ENCODE results near the gene CEP44. TPM values are rescaled to one million over a fixed set of nuclear protein-coding genes. Genes with fewer than 3 reads are reported as not detected.
A peak's percentile ranks its signal among the peaks of the same experiment; 100 is the strongest.

The CEP44 gene
- total and polyA plus RNA-seq, 2 experiments from 2014 or later: 7.1 to 23.6 TPM

DNA sequence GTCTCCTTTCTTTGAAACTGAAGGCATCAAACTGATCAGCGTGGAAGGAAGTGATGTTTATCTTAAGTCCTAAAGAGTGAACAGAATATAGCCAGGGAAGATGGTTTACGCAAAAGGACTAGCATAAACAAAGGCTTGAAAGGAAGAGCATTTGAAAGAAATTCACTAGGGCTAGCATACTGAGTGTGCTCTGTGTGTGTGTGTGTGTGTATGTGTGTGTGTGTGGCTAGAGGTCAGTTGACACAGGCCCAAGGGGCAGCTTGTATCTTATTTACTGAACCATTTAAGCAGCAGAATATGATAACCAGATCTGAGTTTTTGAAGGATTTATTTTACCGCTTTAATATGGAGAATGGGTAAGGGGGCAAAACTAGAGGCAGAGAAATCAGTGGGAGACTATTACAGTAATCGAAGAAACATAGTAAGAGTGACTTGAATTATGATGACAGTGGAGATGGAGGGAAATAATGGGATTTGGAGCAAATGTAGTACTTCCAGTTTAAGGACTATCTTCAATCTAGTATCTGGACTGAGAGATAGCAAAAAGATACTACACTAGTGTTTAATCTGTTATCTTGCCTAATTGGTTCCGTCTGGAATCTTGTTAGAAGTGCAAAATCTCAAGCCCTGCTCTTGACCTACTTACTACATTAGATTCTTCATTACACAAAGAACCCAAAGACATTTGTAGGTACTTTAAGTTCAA is 36.9 kb downstream of the CEP44 start:
- H3K36me3 ChIP-seq: peaks cover 4% of the 10 kb centered on the region
- DNase-seq (ENCODE audit: low read depth in 1 of 2, low spot score in 1 of 2): no peak
- H3K27ac ChIP-seq: no peak overlapping the region
- no peak for TF ChIP-seq CTCF (IDR thresholded peaks at IDR 0.05; ENCODE audit: low read depth, low read length)
- no peaks in the 10 kb centered on the region for H3K4me1 ChIP-seq (ENCODE audit: low read depth)
- H3K9me3 ChIP-seq (ENCODE audit: low read depth): no peaks in the 10 kb centered on the region
- H3K27me3 ChIP-seq: no peaks in the 10 kb centered on the region
- no peak overlapping the region for H3K4me3 ChIP-seq

DNA sequence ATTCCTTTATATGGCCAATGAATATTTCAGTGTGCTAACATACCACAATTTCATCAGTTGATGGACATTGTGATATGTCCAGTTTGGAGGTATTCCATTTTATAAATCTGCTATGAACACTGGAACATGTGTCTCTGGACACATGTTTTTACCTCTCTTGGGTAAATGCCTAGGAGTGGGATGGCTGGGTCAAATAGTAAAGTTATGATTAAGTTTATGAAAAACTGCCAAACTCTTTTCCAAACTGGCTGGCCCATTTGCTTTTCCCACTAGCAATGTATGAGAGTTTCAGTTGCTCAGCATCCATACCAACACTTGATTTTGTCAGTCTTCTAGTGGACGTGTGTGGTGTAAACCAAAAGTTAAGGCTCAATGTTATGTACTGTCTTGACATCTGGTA is 40.5 kb downstream of the CEP44 start:
- Histone ChIP-seq H3K27ac (no peak overlapping the region), H3K4me3 (no peak overlapping the region), H3K4me1 (ENCODE audit: low read depth) (no peaks in the 10 kb centered on the region), H3K9me3 (ENCODE audit: low read depth) (no peaks in the 10 kb centered on the region), H3K27me3 (no peaks in the 10 kb centered on the region), H3K36me3 (peaks cover 4% of the 10 kb centered on the region)
- TF ChIP-seq CTCF (IDR thresholded peaks at IDR 0.05; ENCODE audit: low read depth, low read length): no peak
- peak in 1 of 2 donors; percentile 19 for DNase-seq (ENCODE audit: low read depth in 1 of 2, low spot score in 1 of 2)

DNA sequence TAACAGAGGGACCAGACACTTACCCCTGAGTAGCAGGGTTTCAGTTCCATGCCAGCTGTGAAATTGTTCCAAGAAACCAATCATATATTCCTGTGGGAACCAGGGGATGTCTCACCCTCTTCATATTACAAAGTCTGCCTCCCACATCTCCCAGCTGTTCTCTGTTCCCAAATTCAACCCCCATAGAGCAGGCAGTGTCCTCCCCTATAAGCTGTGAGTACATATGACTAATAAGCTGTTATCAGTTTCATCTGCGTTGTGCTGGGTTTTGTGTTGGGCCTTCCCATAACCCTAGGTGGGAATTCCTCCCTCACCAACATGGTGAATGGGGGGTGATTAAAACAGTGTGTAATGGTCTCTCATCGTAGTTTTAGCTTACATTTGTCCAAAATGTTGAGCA is 41.0 kb downstream of the CEP44 start:
- no peaks in the 10 kb centered on the region for H3K27me3 ChIP-seq
- H3K4me1 ChIP-seq (ENCODE audit: low read depth): no peaks in the 10 kb centered on the region
- H3K36me3 ChIP-seq: peaks cover 3% of the 10 kb centered on the region
- DNase-seq (ENCODE audit: low read depth in 1 of 2, low spot score in 1 of 2): peak in 1 of 2 donors; percentile 45
- no peak for TF ChIP-seq CTCF (IDR thresholded peaks at IDR 0.05; ENCODE audit: low read depth, low read length)
- no peak overlapping the region for H3K27ac ChIP-seq
- H3K4me3 ChIP-seq: no peak overlapping the region
- no peaks in the 10 kb centered on the region for H3K9me3 ChIP-seq (ENCODE audit: low read depth)

GRCh38 chr4:174332741-174333493 is 49.2 kb downstream of the CEP44 start:
- DNase-seq (ENCODE audit: low read depth in 1 of 2, low spot score in 1 of 2): peak in 1 of 2 donors; percentile 53
- no peaks in the 10 kb centered on the region for H3K36me3 ChIP-seq
- H3K27ac ChIP-seq: no peak overlapping the region
- H3K9me3 ChIP-seq (ENCODE audit: low read depth): no peaks in the 10 kb centered on the region
- H3K4me1 ChIP-seq (ENCODE audit: low read depth): peaks cover 4% of the 10 kb centered on the region
- no peak for TF ChIP-seq CTCF (IDR thresholded peaks at IDR 0.05; ENCODE audit: low read depth, low read length)
- H3K4me3 ChIP-seq: no peak overlapping the region
- H3K27me3 ChIP-seq: no peaks in the 10 kb centered on the region

DNA sequence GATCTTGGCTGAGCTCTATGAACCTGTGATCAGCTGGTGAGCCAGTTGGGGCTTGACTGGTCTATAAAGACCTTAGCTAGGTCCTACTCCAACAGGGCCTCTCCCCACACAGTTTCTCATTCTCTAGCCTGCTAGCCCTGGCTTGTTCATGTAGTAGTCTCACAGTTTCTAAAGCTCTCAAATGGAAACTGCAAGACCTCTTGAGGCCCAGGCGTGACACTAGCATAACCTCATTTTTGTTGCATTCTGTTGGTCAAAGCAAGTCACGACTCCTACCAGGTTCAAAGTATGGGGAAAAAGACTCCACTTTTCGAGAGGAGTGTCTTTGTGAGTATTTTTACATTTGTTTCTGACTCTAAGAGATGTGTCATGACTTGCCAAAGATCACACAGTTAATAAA is 50.9 kb downstream of the CEP44 start:
- Histone ChIP-seq H3K4me3 (no peak overlapping the region), H3K27me3 (no peaks in the 10 kb centered on the region), H3K36me3 (no peaks in the 10 kb centered on the region), H3K9me3 (ENCODE audit: low read depth) (no peaks in the 10 kb centered on the region), H3K27ac (no peak overlapping the region), H3K4me1 (ENCODE audit: low read depth) (peaks cover 4% of the 10 kb centered on the region)
- no peak for TF ChIP-seq CTCF (IDR thresholded peaks at IDR 0.05; ENCODE audit: low read depth, low read length)
- DNase-seq (ENCODE audit: low read depth in 1 of 2, low spot score in 1 of 2): no peak

Data from cardiac muscle cell (in vitro differentiated cells and primary cell).